Keratinocyte (primary cell): ENCODE data around the gene CNN2.

Source experiments
- EZH2 ChIP-seq: IDR thresholded peaks from one replicate; pipeline ENCODE4 v1.6.1; 2012; ENCODE audit warnings: inconsistent platforms, mild to moderate bottlenecking, low read length, moderate library complexity
- TF ChIP-seq, protein P1 (sequence below), 3 experiments: IDR thresholded peaks in 1 of 3; conservative IDR thresholded peaks in 1 of 3; optimal IDR thresholded peaks in 1 of 3; 2 replicates in 2 of 3; 3 replicates in 1 of 3; pipeline versions ENCODE3 to v1.5.1; 2011; ENCODE audit warnings: low read length in 3 of 3, mild to moderate bottlenecking in 3 of 3, moderate library complexity in 2 of 3, control low read depth in 1 of 3, inconsistent platforms in 1 of 3; ENCODE audit not compliant: insufficient read depth in 2 of 3; ENCODE audit errors: extremely low read depth in 1 of 3

DNA sequence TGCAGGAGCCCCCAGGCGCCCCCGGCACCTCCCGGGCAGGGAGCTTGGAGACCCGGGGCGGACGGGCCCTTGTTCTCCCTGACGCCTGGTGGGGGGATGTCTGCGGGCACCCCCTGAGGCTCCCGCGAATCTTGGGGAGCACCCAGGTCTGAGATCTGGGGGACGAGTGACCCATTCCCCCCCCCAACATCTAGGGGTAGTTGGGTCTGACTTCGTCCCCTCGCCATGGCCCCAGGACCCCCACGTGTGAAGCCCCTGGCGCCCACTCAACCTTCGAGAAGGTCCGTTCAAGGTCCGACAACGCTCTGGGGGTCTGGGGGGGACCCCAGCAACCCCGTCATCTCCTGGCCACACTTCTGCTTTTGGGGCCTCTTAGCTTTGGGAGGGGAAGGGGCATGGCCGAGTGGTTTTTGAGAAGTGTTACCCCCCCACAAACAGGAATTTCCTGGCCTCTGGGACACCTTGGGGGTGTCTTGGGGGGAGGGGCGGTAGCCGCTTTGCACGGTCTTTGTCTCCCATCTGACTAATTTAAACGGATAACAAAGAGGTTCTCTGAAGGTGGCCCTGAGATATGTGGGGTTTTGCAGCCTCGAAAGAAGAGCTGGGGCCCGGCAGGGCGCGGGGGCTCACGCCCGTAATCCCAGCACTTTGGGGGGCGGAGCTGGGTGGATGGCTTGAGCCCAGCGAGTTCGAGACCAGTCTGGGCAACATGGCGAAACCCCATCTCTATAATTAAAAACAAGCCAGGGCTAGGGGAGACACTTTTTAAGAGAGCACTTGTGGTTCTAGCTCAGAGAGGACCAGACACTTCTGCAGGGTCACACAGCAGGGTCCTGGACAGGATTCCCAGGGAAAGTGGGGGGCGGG lies 608 bp downstream of the CNN2 start:
- TF ChIP-seq, protein P1, sequence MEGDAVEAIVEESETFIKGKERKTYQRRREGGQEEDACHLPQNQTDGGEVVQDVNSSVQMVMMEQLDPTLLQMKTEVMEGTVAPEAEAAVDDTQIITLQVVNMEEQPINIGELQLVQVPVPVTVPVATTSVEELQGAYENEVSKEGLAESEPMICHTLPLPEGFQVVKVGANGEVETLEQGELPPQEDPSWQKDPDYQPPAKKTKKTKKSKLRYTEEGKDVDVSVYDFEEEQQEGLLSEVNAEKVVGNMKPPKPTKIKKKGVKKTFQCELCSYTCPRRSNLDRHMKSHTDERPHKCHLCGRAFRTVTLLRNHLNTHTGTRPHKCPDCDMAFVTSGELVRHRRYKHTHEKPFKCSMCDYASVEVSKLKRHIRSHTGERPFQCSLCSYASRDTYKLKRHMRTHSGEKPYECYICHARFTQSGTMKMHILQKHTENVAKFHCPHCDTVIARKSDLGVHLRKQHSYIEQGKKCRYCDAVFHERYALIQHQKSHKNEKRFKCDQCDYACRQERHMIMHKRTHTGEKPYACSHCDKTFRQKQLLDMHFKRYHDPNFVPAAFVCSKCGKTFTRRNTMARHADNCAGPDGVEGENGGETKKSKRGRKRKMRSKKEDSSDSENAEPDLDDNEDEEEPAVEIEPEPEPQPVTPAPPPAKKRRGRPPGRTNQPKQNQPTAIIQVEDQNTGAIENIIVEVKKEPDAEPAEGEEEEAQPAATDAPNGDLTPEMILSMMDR (optimal IDR thresholded peaks at IDR 0.05 in 1 of 3, IDR thresholded peaks at IDR 0.05 in 1 of 3, conservative IDR thresholded peaks at IDR 0.05 in 1 of 3; ENCODE audit: extremely low read depth in 1 of 3, insufficient read depth in 2 of 3, low read length in 3 of 3): no peak
- TF ChIP-seq EZH2: no peak
